Daoy (cell line): Measurements from ENCODE around the gene TEX26. TPM values are rescaled to one million over a fixed set of nuclear protein-coding genes. Genes with fewer than 3 reads are reported as not detected.

Source experiments
- DNase-seq: peaks from one replicate; pipeline ENCODE4 v3.0.0-alpha.2; 2015; ENCODE audit warnings: low read depth
- total RNA-seq: library from RNA; depleted of rRNA; stranded (reverse); fragments of >200 nt; shearing (Covaris generic); gene quantifications from 2 replicates; pipeline ENCODE4 v1.2.3, GENCODE V29; 2014; rRNA removed

TEX26 gene
- total RNA-seq, 1 experiment from 2014 or later = not detected

DNA sequence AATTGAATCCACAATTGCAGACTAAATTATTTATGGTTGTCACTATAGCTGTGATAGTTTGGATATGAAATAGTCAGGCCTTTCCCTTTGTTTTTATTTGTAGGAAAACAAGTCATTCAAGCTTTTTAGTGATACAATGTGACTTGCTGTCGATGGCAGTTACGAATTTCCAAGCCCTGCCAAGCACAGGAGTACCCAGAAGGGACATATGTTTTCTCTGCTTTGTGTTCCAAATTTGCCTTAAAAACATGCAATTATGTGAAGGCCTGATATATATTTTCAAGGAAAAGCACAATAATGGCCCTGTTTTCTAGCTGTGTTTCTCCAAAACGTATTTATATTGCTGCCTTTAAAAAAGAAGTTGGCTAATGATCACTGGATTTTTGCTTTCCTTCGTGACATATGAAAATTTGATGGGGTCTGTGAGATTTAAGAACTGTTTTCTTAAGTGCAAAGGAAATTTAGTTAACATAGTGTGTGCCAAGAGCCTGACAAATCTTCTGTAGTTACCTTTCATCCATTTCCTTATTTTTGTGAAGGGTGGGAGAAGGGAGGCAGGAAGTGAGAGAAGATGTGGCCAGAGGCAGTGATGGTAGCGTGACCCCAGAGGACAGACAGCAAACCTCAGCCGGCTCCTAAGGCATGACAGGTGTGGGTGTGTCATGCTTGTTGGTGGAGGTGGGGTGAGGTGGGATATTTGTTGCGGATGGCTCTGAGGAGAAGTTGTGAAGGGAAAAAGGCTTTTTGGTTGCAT, 79.6 kb downstream of the TEX26 start:
- no peak for DNase-seq

DNA sequence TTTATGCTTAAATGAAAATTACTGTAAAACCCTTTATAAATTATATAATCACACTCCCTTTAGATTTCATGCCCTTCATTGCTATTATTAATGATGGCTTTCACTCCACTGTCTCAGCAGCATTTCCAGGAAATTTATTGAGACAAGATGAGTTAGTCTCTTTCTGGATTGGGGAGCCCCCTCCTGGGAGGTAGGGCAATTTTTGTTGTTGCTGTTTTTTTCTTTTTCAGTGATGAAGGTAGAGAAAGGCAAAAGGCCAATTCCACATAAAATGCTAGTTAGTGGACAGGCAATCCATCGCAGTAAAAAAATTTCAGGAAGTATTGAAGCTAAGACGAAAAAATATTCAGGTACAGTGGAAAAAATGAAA, 80.2 kb downstream of the TEX26 start:
- peak; percentile 11 for DNase-seq

DNA sequence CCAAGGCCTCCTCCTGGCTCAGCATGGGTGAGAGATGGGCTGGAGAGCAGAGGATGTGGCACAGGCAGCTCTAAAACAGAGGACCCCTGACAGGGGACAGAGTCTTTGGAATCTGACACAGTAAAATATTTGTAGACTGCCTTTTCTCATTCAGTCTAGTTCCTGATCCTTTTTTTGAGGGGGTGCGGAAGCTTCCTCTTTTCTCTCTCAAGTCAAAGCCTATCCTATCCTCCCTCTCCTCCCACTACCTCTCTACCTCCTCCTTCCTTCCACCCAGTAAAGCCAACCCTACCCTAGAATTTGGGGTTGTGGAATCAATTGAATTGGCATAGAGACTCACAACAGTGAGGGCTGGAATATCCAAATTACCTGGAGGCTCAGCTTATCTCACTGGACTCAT, 82.0 kb downstream of the TEX26 start:
- DNase-seq = no peak

DNA sequence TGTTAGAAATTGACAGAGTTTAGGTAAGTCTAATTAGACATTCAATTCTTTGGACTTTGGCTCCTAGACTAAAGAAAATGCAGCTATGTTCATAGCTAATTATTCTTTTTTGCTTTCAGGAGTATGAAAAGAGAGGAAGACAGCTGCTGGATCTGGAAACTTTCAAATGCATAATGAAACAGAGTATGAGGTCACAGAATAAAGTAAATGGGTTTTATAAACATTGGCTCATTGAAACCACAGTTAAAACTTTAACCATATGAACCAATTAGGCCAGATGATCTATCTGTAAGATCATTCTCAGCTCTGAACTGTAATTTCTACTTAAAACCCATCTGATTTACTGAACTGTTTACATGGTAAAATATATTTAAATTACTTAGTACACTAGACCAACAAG, 82.7 kb downstream of the TEX26 start:
- no peak for DNase-seq

DNA sequence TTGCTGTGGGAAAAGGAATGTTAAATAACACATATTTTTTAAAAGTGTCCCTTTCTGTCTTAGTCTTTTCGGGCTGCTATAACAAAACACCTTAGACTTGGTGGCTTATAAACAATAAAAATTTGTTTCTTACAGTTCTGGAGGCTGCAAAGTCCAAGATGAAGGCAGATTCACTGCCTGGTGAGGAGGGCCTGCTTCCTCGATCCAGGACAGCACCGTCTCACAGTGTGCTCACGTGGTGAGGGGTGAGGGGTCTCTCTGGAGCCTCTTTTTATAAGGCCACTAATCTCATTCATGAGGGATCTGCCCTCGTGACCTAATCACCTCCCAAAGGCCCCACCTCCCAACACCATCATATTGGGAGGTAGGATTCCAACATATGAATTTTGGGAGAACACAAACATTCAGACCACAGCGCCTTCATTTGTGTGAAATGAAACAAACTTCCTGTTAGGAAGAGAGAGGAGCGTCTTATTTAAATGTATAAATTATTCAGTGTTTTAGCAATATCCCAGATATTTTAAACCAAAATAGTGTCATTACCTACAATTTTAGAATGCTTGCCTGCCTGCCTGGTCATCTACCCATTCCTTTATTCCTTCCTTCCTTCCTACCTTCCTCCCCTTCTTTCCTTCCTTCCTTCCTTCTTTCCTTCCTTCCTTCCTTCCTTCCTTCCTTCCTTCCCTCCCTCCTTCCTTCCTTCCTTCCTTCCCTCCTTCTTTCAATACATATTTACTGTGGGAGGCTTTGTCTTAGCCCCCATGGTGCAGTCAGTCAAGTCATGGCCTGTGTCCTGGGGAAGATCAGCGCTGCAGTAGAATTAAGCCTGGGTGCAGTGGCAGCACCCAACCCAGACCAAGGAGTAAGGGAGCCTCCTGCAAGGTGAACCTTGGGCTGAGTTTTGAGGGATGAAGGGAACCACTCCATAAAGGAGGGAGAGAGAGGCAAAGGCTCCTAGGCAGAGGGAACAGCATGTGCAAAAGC, 84.2 kb downstream of the TEX26 start:
- DNase-seq = no peak

DNA sequence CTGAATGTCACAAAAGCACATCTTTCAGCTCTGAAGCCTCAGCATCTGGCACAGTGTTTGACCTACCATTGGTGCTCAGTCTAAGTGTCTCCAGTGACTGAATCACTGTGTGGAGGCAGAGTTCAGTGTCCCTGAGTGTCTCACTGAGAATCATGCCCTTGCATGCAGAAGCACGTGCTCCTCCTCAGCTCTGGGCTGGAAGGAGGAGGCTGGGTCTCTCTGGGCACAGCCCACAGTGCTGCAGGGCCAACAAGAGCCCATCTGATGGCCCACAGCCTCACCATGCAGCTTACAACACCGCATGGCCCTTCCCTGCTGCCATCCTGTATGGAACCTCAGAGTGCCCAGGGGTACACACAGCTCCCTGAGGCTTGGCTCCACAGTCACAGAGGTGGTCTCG, 86.1 kb downstream of the TEX26 start:
- DNase-seq = no peak

DNA sequence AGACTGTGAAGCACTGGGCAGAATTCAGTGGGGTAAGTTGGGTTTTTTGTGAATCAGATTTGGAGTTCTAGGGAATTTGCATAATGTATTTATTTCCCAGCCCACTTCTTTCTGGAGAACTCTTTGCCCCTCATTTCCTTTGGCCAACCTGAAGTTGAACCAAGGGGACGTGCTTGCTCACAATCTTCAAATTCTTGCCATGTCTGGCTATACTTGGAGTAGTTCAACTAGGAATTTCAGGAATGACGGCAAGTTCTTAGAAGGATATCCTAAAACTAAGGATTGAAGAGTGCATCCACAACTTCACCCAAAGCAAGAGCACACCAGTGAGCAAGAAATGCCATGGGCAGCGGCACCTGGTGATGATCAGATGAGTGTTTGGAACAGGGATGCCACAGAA, 88.5 kb downstream of the TEX26 start:
- DNase-seq = no peak

DNA sequence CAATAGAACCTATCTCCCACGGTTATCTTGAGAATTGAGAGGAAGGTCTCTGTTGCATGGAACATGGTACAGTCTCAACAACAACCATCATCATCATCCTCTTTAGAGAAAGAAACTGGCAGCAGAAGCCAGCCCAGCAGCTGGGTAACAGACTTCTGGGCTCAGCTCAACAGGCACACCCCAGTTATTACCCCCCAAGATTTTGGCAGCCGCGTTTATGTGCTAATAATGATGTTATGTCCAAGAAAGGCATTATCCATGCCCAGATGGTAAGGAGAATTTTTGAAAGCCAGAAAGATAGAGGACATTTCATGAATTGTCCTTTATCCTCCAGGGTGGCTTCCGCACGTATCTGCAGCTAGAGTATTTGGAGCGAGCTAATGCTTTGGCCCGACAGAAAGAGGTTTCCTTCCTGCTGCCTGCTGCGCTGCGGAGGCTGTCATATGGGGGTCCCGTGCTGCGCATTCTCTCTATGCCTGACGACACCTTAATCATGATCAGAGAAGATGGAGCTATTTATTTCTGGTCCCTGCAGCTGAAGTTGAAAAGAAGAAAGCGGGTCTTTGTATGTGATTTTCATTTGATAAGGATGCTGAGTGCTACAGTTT, 89.9 kb downstream of the TEX26 start:
- DNase-seq = no peak

DNA sequence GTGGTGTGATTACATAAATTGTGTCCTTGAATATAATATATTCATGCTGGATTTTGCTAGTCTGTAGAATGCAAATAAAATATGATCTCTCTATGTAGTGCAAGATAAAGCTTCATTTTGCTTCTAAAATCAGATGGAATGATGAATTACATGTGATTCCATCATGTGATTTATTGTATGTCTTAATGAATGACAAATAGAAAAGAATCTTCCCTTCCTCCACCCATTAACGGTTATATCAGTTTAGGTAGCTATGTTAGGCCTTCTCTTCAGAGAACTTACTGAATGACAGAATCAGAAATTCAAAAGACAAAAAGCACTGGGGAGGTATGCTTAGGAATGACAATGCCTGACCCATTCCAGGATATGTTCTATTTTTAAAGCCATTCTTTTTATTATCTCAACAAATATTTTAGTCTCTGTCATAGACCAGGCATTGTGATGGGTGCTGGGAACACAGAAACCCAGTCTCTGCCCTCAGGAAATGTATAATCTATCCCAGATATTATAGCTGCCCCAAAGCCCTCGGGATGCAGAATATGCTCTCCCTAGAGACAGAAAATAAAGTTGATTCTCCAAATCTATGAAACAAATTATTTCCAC, 90.6 kb downstream of the TEX26 start:
- no peak for DNase-seq

Other genes starting within 250 kb of the TEX26 start
- 2.3 and 6.2 TPM in 2 replicates for gene ALOX5AP, start 197.1 kb upstream of the TEX26 start, total RNA-seq
- gene MEDAG, start 26.4 kb upstream of the TEX26 start, total RNA-seq = 0.86 TPM in 1 of 2 replicates, not detected in the other
- 100.0 and 105 TPM in 2 replicates for gene HSPH1, start 229.2 kb downstream of the TEX26 start, total RNA-seq